Stimulated activated naive B cell treated with anti-CD40 and anti-IgM and Interleukin-4, amounts not matched to agents 10 μg/mL and 1 μg/mL and 100 μg/mL, for 72 hours (primary cell): ENCODE measurements around the gene SEC11A.
"Not testable (repeated sequence)": the region's sequence is repeated elsewhere in the genome, so short reads cannot be mapped to it uniquely, and the experiment has no call there.

Experiments
- ATAC-seq, 2 donors: fragments of 150-1000 bp; cut with Tn5 transposase; replicated peaks; 2 replicates each; pipeline ENCODE4 v1.10.0; 2021; ENCODE audit warnings: moderate library complexity in 1 of 2
- DNase-seq: peaks from one replicate; pipeline ENCODE4 v3.0.0; 2021
- H3K27ac Mint-ChIP-seq: one replicate; pipeline ENCODE4 v1.8.0; 2022; ENCODE audit warnings: mild to moderate bottlenecking, mixed read lengths
- H3K27me3 Mint-ChIP-seq, 2 donors: one replicate each; pipeline ENCODE4 v1.8.0; 2022; ENCODE audit warnings: mixed read lengths in 2 of 2
- H3K36me3 Mint-ChIP-seq, 2 donors: one replicate each; pipeline ENCODE4 v1.8.0; 2022; ENCODE audit warnings: mixed read lengths in 2 of 2, mild to moderate bottlenecking in 1 of 2
- H3K4me1 Mint-ChIP-seq, 2 donors: one replicate each; pipeline ENCODE4 v1.8.0; 2022; ENCODE audit warnings: mixed read lengths in 2 of 2, mild to moderate bottlenecking in 1 of 2
- H3K4me3 Mint-ChIP-seq, 2 donors: one replicate each; pipeline ENCODE4 v1.8.0; 2022; ENCODE audit warnings: mild to moderate bottlenecking in 2 of 2, mixed read lengths in 2 of 2, moderate library complexity in 1 of 2
- H3K9me3 Mint-ChIP-seq, 2 donors: one replicate each; pipeline ENCODE4 v1.8.0; 2022; ENCODE audit warnings: mixed read lengths in 2 of 2, mild to moderate bottlenecking in 1 of 2

The SEC11A gene

GRCh38 chr15:84654689-84655453, 61.1 kb downstream of the SEC11A start:
- Mint-ChIP-seq H3K4me1 (peaks cover 31 to 61% of the 10 kb centered on the region in 2 donors), H3K27me3 (no peaks in the 10 kb centered on the region)

GRCh38 chr15:84653910-84654688, 61.8 kb downstream of the SEC11A start, which contains the start of gene WDR73:
TSS of gene WDR73 (minus strand) at chr15:84654283. CDS start at chr15:84654274, 9 bp downstream.
- Mint-ChIP-seq H3K9me3 (no peaks in the 10 kb centered on the region), H3K4me1 (peaks cover 28 to 55% of the 10 kb centered on the region in 2 donors), H3K27ac (peak within 1 kb of the TSS; percentile 99), H3K27me3 (no peaks in the 10 kb centered on the region), H3K4me3 (peak within 1 kb of the TSS; percentile 99), H3K36me3 (peaks cover 17 to 20% of the 10 kb centered on the region in 2 donors)
- peak; percentile 95 for DNase-seq
- peak; percentile 82 to 85 for ATAC-seq

More at GRCh38 chr15:84654689-84655453, 61.1 kb downstream of the SEC11A start:
- H3K27ac Mint-ChIP-seq = peak overlapping the region; percentile 93
- peaks cover 16 to 20% of the 10 kb centered on the region in 2 donors for H3K36me3 Mint-ChIP-seq
- ATAC-seq (peak; percentile 57 to 59), DNase-seq (peak; percentile 65)
- no peaks in the 10 kb centered on the region for H3K9me3 Mint-ChIP-seq
- peak overlapping the region; percentile 99 for H3K4me3 Mint-ChIP-seq

DNA sequence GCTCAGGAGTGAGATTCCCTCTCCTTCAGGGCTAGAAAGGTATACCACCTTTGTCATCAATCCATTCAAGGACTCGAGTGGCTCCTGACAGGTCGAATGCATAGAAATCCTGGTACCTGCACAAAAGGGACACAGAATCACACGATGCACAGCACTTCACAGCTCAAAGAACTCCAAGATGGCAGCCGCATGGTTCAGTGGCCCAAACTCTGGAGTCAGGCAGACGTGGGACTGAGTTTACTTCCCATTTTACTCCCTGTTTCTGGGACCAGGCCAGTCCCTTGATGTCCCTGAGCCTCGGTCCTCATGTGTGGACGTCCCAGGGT, 62.4 kb downstream of the SEC11A start:
- H3K36me3 Mint-ChIP-seq = peaks cover 18 to 24% of the 10 kb centered on the region in 2 donors
- no peaks in the 10 kb centered on the region for H3K9me3 Mint-ChIP-seq
- H3K4me1 Mint-ChIP-seq = peaks cover 25 to 52% of the 10 kb centered on the region in 2 donors
- H3K27me3 Mint-ChIP-seq = no peaks in the 10 kb centered on the region
- H3K4me3 Mint-ChIP-seq = peak overlapping the region; percentile 99
- DNase-seq = no peak
- H3K27ac Mint-ChIP-seq = peak overlapping the region; percentile 99
- ATAC-seq = no peak

- peaks cover 25 to 41% of the 10 kb centered on the region in 2 donors for H3K4me1 Mint-ChIP-seq
- peaks cover 43 to 48% of the 10 kb centered on the region in 2 donors for H3K36me3 Mint-ChIP-seq
- no peak overlapping the region for H3K4me3 Mint-ChIP-seq
Measured at GRCh38 chr15:84649706-84650105, 66.2 kb downstream of the SEC11A start.

DNA sequence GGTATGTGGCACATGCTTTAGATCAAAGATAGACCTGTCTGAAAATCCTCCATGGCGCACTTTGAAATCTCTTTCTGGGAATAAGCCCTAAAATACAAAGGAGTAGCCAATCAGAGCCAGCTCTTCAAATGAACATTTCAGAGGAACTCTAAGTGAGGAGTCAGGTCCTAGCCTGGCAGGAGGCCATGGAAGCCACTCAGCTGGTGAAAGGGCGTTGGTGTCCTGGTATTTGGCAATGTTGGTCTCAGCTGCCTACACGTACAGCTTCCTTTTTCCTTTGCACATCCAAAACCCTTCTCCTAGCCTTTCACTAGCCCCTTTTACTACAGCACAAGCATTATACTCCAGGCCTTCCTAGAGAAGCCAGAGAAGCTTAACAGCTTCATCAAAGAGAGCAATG, 67.4 kb downstream of the SEC11A start:
- H3K27ac Mint-ChIP-seq = no peak overlapping the region
- no peak overlapping the region for H3K4me3 Mint-ChIP-seq
- no peaks in the 10 kb centered on the region for H3K27me3 Mint-ChIP-seq
- ATAC-seq = no peak
- peaks cover 21 to 35% of the 10 kb centered on the region in 2 donors for H3K4me1 Mint-ChIP-seq
- DNase-seq = no peak
- H3K9me3 Mint-ChIP-seq = no peaks in the 10 kb centered on the region
- peaks cover 39 to 47% of the 10 kb centered on the region in 2 donors for H3K36me3 Mint-ChIP-seq

More at GRCh38 chr15:84649706-84650105, 66.2 kb downstream of the SEC11A start:
- Mint-ChIP-seq H3K9me3 (no peaks in the 10 kb centered on the region), H3K27ac (no peak overlapping the region), H3K27me3 (no peaks in the 10 kb centered on the region)
- DNase-seq = no peak
- ATAC-seq = no peak

- Mint-ChIP-seq H3K27me3 (no peaks in the 10 kb centered on the region), H3K9me3 (no peaks in the 10 kb centered on the region), H3K4me1 (peaks cover 22 to 27% of the 10 kb centered on the region in 2 donors), H3K27ac (no peak overlapping the region), H3K36me3 (peaks cover 36 to 51% of the 10 kb centered on the region in 2 donors), H3K4me3 (no peak overlapping the region)
- DNase-seq (no peak), ATAC-seq (no peak)
Measured at GRCh38 chr15:84647726-84648125, 68.2 kb downstream of the SEC11A start.

- H3K36me3 Mint-ChIP-seq = peaks cover 30 to 45% of the 10 kb centered on the region in 2 donors
Measured at GRCh38 chr15:84645997-84646396, 69.9 kb downstream of the SEC11A start.

GRCh38 chr15:84645496-84645895, 70.4 kb downstream of the SEC11A start:
- peaks cover 32 to 48% of the 10 kb centered on the region in 2 donors for H3K36me3 Mint-ChIP-seq
- peak overlapping the region; percentile 65 for H3K27ac Mint-ChIP-seq
- ATAC-seq = no peak

More at GRCh38 chr15:84645997-84646396, 69.9 kb downstream of the SEC11A start:
- DNase-seq (no peak), ATAC-seq (no peak)
- no peaks in the 10 kb centered on the region for H3K9me3 Mint-ChIP-seq
- no peak overlapping the region for H3K4me3 Mint-ChIP-seq
- H3K27me3 Mint-ChIP-seq = no peaks in the 10 kb centered on the region
- peaks cover 13 to 14% of the 10 kb centered on the region in 2 donors for H3K4me1 Mint-ChIP-seq
- H3K27ac Mint-ChIP-seq = no peak overlapping the region

GRCh38 chr15:84643838-84644237, 72.1 kb downstream of the SEC11A start:
- Mint-ChIP-seq H3K4me1 (peaks cover 8 to 11% of the 10 kb centered on the region in 2 donors), H3K36me3 (peaks cover 32 to 54% of the 10 kb centered on the region in 2 donors), H3K9me3 (no peaks in the 10 kb centered on the region), H3K4me3 (no peak overlapping the region), H3K27ac (no peak overlapping the region), H3K27me3 (no peaks in the 10 kb centered on the region)
- no peak for ATAC-seq
- no peak for DNase-seq

More at GRCh38 chr15:84645496-84645895, 70.4 kb downstream of the SEC11A start:
- peaks cover 13 to 14% of the 10 kb centered on the region in 2 donors for H3K4me1 Mint-ChIP-seq
- H3K4me3 Mint-ChIP-seq = no peak overlapping the region
- no peaks in the 10 kb centered on the region for H3K9me3 Mint-ChIP-seq
- H3K27me3 Mint-ChIP-seq = no peaks in the 10 kb centered on the region
- no peak for DNase-seq

DNA sequence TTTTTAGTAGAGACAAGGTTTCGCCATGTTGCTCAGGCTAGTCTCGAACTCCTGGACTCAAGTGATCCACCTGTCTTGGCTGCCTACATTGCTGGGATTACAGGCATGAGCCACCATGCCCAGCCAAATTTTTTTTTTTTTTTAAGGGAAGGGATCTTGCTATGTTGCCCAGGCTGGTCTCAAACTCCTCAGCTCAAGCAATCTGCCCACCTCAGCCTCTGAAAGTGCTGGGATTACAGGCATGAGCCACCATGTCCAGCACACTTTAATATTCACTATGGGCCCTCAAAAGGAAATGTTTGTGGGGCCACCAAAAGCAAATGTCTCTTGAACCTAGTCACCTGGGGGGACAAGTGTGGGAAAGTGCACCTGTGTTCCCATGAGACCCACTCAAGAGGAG, 73.3 kb downstream of the SEC11A start:
- not testable (repeated sequence) for H3K4me3 Mint-ChIP-seq, DNase-seq, H3K4me1 Mint-ChIP-seq, ATAC-seq, H3K9me3 Mint-ChIP-seq, H3K27ac Mint-ChIP-seq, H3K27me3 Mint-ChIP-seq
- peaks cover 29 to 53% of the 10 kb centered on the region in 2 donors for H3K36me3 Mint-ChIP-seq

- H3K4me1 Mint-ChIP-seq, H3K9me3 Mint-ChIP-seq, H3K27ac Mint-ChIP-seq, DNase-seq, ATAC-seq, H3K4me3 Mint-ChIP-seq, H3K27me3 Mint-ChIP-seq: not testable (repeated sequence)
- H3K36me3 Mint-ChIP-seq = peaks cover 25 to 51% of the 10 kb centered on the region in 2 donors
Measured at GRCh38 chr15:84641871-84642270, 74.1 kb downstream of the SEC11A start.

DNA sequence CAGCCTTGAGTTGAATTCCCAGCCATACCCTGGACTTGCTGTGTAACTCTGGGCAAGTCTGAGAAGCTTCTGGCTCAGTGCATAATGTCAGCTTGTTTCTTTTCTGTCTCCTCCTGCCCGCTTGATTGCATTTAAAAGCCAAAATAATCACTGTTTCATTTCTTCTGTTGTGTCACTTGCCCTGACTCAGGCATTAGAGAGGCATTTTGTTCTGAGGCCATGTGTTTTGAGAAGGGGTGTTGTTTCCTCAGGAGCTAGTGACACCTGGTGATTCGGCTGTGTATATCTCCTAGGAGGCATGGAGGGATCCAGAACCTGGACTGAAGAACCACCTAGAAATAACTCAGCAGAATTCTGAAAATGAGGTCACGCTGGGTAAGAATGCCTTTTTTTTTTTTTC, 77.8 kb downstream of the SEC11A start:
- Mint-ChIP-seq H3K4me1 (peaks cover 15 to 25% of the 10 kb centered on the region in 2 donors), H3K27ac (no peak overlapping the region), H3K4me3 (no peak overlapping the region), H3K9me3 (no peaks in the 10 kb centered on the region), H3K36me3 (peaks cover 18 to 40% of the 10 kb centered on the region in 2 donors), H3K27me3 (no peaks in the 10 kb centered on the region)
- DNase-seq (no peak), ATAC-seq (no peak)

DNA sequence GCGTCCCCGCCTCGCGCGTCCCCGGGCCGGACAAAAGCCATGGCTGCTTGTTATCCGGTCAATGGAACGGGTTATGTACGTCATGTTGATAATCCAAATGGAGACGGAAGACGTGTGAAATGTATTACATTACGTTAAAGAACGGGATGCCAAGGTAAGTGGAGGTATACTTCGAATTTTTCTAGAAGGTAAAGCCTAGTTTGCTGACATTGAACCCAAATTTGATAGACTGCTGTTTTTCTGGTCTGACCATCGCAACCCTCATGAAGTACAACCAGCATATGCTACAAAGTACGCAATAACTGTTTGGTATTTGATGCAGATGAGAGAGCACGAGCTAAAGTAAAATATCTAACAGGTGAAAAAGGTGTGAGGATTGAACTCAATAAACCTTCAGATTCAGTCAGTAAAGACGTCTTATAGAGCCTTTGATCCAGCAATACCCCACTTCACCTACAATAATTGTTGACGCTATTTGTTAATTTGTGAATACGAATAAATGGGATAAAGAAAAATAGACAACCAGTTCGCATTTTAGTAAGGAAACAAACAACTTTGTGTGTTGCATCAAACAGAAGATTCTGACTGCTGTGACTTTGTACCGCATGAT, 81.6 kb downstream of the SEC11A start:
- ATAC-seq (no peak), DNase-seq (no peak)
- H3K36me3 Mint-ChIP-seq = peaks cover 11 to 26% of the 10 kb centered on the region in 2 donors
- no peaks in the 10 kb centered on the region for H3K9me3 Mint-ChIP-seq
- H3K27me3 Mint-ChIP-seq = no peaks in the 10 kb centered on the region
- H3K27ac Mint-ChIP-seq = no peak overlapping the region
- H3K4me3 Mint-ChIP-seq = peak overlapping the region; percentile 93 to 96
- peaks cover 26 to 54% of the 10 kb centered on the region in 2 donors for H3K4me1 Mint-ChIP-seq
